Spleen (tissue), 11 donors: Measurements from ENCODE around the gene KANK4. TPM values are rescaled to one million over a fixed set of nuclear protein-coding genes. Genes with fewer than 3 reads are reported as not detected.
A peak's percentile ranks its signal among the peaks of the same experiment; 100 is the strongest.

Source experiments
- DNase-seq: peaks from one replicate; pipeline ENCODE4 v3.0.0-alpha.2; 2020
- H3K27ac ChIP-seq, 8 donors: fragments of 200-600 bp; sonication (generic) in 7 of 8; 1 replicate in 4 of 8; 2 replicates in 4 of 8; pipeline versions ENCODE4 v1.5.0 to v1.8.0; 2016 to 2021; ENCODE audit warnings: inconsistent platforms in 4 of 8, mild to moderate bottlenecking in 4 of 8, moderate library complexity in 1 of 8
- H3K27me3 ChIP-seq, 7 donors: fragments of 200-600 bp; sonication (generic) in 6 of 7; replicated peaks in 1 of 7; 1 replicate in 4 of 7; 2 replicates in 3 of 7; pipeline versions ENCODE4 v1.5.0 to v1.8.0; 2016 to 2021; ENCODE audit warnings: inconsistent platforms in 3 of 7, mild to moderate bottlenecking in 1 of 7
- H3K36me3 ChIP-seq, 6 donors: fragments of 200-600 bp; sonication (generic) in 5 of 6; 1 replicate in 4 of 6; 2 replicates in 2 of 6; pipeline versions ENCODE4 v1.5.0 to v1.8.0; 2016 to 2021; ENCODE audit warnings: inconsistent platforms in 2 of 6
- H3K4me1 ChIP-seq, 6 donors: fragments of 200-600 bp; sonication (generic) in 5 of 6; 1 replicate in 3 of 6; 2 replicates in 3 of 6; pipeline versions ENCODE4 v1.5.0 to v1.8.0; 2016 to 2021; ENCODE audit warnings: inconsistent platforms in 3 of 6
- H3K4me3 ChIP-seq, 8 donors: fragments of 200-600 bp; sonication (generic) in 7 of 8; 1 replicate in 4 of 8; 2 replicates in 4 of 8; pipeline versions ENCODE4 v1.5.0 to v1.8.0; 2016 to 2021; ENCODE audit warnings: inconsistent platforms in 4 of 8, mild to moderate bottlenecking in 4 of 8, moderate library complexity in 2 of 8
- H3K9me3 ChIP-seq, 8 donors: fragments of 200-600 bp; sonication (generic) in 7 of 8; 1 replicate in 4 of 8; 2 replicates in 4 of 8; pipeline versions ENCODE4 v1.5.0 to v1.8.0; 2016 to 2021; ENCODE audit warnings: inconsistent platforms in 4 of 8
- POLR2A ChIP-seq, 3 donors: fragments of 450-650 bp; IDR thresholded peaks; one replicate each; pipeline ENCODE4 v1.5.1; 2017; ENCODE audit warnings: antibody characterized with exemption in 3 of 3, mild to moderate bottlenecking in 1 of 3
- POLR2AphosphoS5 ChIP-seq, 3 donors: sonication (generic); formaldehyde crosslinking; IDR thresholded peaks; one replicate each; pipeline ENCODE4 v1.5.1; 2017; ENCODE audit warnings: antibody characterized with exemption in 3 of 3
- WGBS, 5 donors: extraction: QIAGEN DNeasy Blood & Tissue Kit in 3 of 5; methylation state at CpG; one replicate each; pipeline versions ENCODE4 v1.1.5 to v1.1.7; 2013 to 2018; 5-methylcytosine and 5-hydroxymethylcytosine counted together
- intact Hi-C: fragments of 100-400 bp; cut with DNase I; formaldehyde crosslinking; loops from one replicate; pipeline ENCODE4 v1.15.0; 2023; ENCODE audit warnings: low total_unique reads
- polyA plus RNA-seq, 3 donors: library from polyadenylated mRNA; stranded (reverse); fragments of 200-250 nt; gene quantifications; one replicate each; pipeline ENCODE4 v1.2.1, GENCODE V29; 2013
- total RNA-seq, 7 donors: library from RNA; depleted of rRNA in 3 of 7; stranded (reverse); fragments of >200 nt in 3 of 7; fragmentation: NEBNext Ultra II Directional in 4 of 7; extraction: Animal tissue kit (Norgen Biotek cat#: 25700) in 4 of 7; gene quantifications; one replicate each; pipeline versions ENCODE4 v1.1.0 to v1.2.1, GENCODE V29; 2016 to 2021
- TF ChIP-seq, protein P1 (sequence below), 11 experiments: fragments of 200-600 bp in 7 of 11; fragments of 450-650 bp in 4 of 11; sonication (generic) in 4 of 11; IDR thresholded peaks in 8 of 11; conservative IDR thresholded peaks in 3 of 11; 1 replicate in 7 of 11; 2 replicates in 4 of 11; pipeline versions ENCODE4 v1.4.0 to v1.8.0; 2016 to 2021; ENCODE audit warnings: antibody characterized with exemption in 11 of 11, inconsistent platforms in 4 of 11, mild to moderate bottlenecking in 1 of 11
- donor health status: healthy with polysubstance abuse.
- donor health status: DM: no; HTN: no; CAD: no; lungs with moderate emphysema.
- donor health status: DM: no; HTN: no; CAD: no.
- donor health status: Bipolar disorder and iron deficiency.
- donor health status: healthy.
- donor health status: DM: no; HTN: no; CAD: no.
- donor health status: DM: yes; HTN: yes; CAD: no.

Gene KANK4
- total and polyA plus RNA-seq, 10 donors: 0.11 to 1.3 (median 0.47) TPM

DNA sequence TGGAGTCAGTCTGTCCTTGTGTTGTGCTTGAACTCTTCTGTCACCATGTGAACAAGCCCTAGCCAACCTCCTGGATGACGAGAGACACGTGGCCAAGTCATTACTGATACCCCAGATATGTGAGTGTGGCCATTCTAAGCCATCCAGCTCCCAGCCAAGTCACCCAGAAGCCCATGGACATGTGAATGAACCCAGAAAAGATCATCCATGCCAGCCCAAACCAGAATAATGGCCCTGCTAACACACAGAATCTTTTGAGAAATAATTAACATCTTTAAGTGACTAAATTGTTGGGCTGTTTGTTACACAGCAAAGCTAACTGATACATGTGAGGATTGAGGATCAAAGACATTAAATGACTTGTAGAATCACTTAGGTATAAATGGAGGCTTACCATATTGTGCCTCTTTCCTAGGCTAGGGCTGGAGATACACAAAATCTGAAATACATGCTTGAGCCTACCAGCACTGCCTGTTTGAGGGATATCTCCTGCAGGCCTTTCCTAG is 38.2 kb downstream of the KANK4 start:
- TF ChIP-seq POLR2A (IDR thresholded peaks at IDR 0.05) (no peak), POLR2AphosphoS5 (IDR thresholded peaks at IDR 0.05) (no peak)
- TF ChIP-seq, protein P1, sequence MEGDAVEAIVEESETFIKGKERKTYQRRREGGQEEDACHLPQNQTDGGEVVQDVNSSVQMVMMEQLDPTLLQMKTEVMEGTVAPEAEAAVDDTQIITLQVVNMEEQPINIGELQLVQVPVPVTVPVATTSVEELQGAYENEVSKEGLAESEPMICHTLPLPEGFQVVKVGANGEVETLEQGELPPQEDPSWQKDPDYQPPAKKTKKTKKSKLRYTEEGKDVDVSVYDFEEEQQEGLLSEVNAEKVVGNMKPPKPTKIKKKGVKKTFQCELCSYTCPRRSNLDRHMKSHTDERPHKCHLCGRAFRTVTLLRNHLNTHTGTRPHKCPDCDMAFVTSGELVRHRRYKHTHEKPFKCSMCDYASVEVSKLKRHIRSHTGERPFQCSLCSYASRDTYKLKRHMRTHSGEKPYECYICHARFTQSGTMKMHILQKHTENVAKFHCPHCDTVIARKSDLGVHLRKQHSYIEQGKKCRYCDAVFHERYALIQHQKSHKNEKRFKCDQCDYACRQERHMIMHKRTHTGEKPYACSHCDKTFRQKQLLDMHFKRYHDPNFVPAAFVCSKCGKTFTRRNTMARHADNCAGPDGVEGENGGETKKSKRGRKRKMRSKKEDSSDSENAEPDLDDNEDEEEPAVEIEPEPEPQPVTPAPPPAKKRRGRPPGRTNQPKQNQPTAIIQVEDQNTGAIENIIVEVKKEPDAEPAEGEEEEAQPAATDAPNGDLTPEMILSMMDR (IDR thresholded peaks at IDR 0.05 in 8 of 11, conservative IDR thresholded peaks at IDR 0.05 in 3 of 11): no peak
- peak; percentile 40 for DNase-seq
- peaks cover 0 to 15% (median 4%) of the 10 kb centered on the region in 8 donors for H3K9me3 ChIP-seq
- H3K27ac ChIP-seq: no peak overlapping the region
- peaks cover 0 to 18% (median 0%) of the 10 kb centered on the region in 7 donors for H3K27me3 ChIP-seq
- H3K4me3 ChIP-seq: no peak overlapping the region
- no peaks in the 10 kb centered on the region for H3K36me3 ChIP-seq
- intact Hi-C loops: no loop called here
- 69 to 82% (median 74%) methylated on average over 2 of the region's 2 CpGs; no CpG with 5 or more reads in 1 of the 5 donors for WGBS, 5 donors
- H3K4me1 ChIP-seq: peaks cover 0 to 1% (median 0%) of the 10 kb centered on the region in 6 donors

DNA sequence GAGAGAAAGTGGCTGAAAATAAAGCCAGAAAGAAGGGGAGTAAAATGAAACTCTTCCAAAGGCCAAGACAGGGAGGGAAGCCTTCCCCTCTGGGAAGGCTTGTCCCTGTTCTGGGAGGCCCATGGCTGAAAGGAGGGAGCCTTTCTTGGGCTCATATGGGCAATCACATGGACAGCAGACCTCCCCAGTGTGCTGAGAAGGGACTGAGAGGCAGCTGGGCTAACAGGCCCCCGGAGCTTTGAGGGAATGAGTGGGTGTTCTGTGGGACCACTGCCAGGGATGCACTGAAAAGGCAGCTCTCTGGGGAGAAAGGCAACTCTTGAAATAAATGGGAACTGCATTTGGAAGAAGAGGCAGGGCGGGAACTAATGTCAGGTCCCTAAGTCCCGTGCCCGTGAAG is 39.1 kb downstream of the KANK4 start:
- H3K4me1 ChIP-seq: no peaks in the 10 kb centered on the region
- no peak overlapping the region for H3K4me3 ChIP-seq
- intact Hi-C loops: no loop called here
- H3K27me3 ChIP-seq: peaks cover 0 to 15% (median 0%) of the 10 kb centered on the region in 7 donors
- 77 to 86% (median 83%) methylated on average over 4 of the region's 4 CpGs for WGBS, 5 donors
- no peak overlapping the region for H3K27ac ChIP-seq
- H3K9me3 ChIP-seq: peaks cover 0 to 15% (median 4%) of the 10 kb centered on the region in 8 donors
- TF ChIP-seq POLR2A (IDR thresholded peaks at IDR 0.05): no peak
- TF ChIP-seq, protein P1 (IDR thresholded peaks at IDR 0.05 in 8 of 11, conservative IDR thresholded peaks at IDR 0.05 in 3 of 11): no peak
- TF ChIP-seq POLR2AphosphoS5 (IDR thresholded peaks at IDR 0.05): no peak
- H3K36me3 ChIP-seq: no peaks in the 10 kb centered on the region
- DNase-seq: peak; percentile 23

DNA sequence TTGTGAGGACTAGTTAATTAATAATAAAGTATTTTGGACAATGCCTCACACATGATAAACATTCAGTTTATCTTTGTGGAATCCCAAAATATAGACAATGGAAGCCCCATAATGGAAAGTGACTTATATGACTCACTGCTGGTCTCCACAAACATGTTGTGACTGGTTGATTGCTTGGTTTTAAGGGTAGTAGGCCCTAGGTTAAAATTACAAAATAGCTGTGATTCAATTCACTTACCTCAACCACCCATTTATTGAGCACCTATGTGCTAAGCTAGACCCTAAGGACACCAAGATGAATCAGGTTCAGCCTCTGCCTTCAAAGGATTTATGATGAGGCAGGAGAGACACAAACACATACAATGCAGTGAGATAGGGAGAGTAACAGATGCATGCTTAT is 42.4 kb downstream of the KANK4 start:
- H3K9me3 ChIP-seq: peaks cover 0 to 15% (median 4%) of the 10 kb centered on the region in 8 donors
- H3K36me3 ChIP-seq: no peaks in the 10 kb centered on the region
- no peak for DNase-seq
- no peak overlapping the region for H3K4me3 ChIP-seq
- H3K27ac ChIP-seq: no peak overlapping the region
- peaks cover 0 to 11% (median 7%) of the 10 kb centered on the region in 6 donors for H3K4me1 ChIP-seq
- intact Hi-C loops: no loop called here
- H3K27me3 ChIP-seq: no peaks in the 10 kb centered on the region
- TF ChIP-seq POLR2A (IDR thresholded peaks at IDR 0.05) (no peak), POLR2AphosphoS5 (IDR thresholded peaks at IDR 0.05) (no peak)

DNA sequence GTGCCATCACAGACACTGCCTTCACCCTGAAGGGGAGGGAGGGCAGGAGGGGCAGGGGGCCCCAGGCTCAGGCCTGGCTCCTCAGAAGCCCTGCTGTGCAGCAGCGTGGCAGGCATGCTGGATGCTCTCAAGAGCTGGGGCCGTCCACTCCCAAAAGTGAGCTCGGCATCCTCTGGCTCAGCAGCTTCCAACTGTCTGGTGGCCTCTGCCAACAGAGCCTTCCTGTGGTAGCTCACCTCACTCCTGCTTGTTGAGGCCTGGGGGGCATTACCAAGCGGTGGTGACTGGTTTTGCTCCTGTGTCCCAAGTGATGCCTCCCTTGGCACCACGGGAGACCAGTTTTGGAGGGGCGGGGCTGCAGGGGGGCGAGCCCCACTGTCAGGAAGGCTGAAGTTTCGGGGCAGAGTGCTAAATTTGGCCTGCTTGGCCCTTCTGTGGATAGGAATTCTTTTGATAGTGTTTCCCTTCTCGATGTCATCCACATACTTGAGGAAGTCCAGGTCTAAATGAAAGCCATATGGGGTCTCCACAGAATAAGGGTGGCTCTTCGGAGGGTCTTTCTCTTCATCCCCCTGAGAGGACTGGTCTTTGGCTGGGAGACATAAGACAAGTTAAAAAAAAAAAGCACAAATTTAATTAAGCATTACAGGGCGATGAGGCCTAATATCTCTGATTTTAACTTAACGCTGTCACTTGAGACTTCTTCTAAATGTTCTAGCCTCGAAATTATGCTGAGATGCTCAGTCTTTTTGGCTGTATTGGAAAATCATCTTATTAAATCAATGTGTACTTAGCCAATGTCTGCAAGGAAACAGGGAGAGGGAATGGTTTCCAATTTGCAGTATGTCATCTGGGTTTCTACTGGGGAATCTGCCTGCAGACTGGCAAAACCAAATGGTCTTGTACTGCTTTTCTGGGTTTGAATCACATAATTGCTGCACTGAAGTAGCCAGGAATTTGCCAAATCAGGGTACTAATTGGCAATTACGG is 44.4 kb downstream of the KANK4 start:
- Histone ChIP-seq H3K27me3 (no peaks in the 10 kb centered on the region), H3K36me3 (no peaks in the 10 kb centered on the region), H3K9me3 (peaks cover 0 to 10% (median 4%) of the 10 kb centered on the region in 8 donors), H3K4me3 (no peak overlapping the region), H3K4me1 (peaks cover 0 to 19% (median 11%) of the 10 kb centered on the region in 6 donors), H3K27ac (no peak overlapping the region)
- WGBS, 5 donors: 89 to 93% (median 91%) methylated on average over 14 of the region's 14 CpGs
- DNase-seq: no peak
- intact Hi-C loops: no loop called here
- TF ChIP-seq POLR2A (IDR thresholded peaks at IDR 0.05): no peak
- TF ChIP-seq, protein P1 (IDR thresholded peaks at IDR 0.05 in 8 of 11, conservative IDR thresholded peaks at IDR 0.05 in 3 of 11): no peak
- no peak for TF ChIP-seq POLR2AphosphoS5 (IDR thresholded peaks at IDR 0.05)
